Fibroblast of villous mesenchyme (primary cell): ENCODE measurements around the gene C5orf52. TPM values are rescaled to one million over a fixed set of nuclear protein-coding genes. Genes with fewer than 3 reads are reported as not detected.
"Not testable (repeated sequence)": the region's sequence is repeated elsewhere in the genome, so short reads cannot be mapped to it uniquely, and the experiment has no call there.

Source experiments
- DNase-seq: peaks from one replicate; pipeline ENCODE4 v3.0.0-alpha.2; 2010; ENCODE audit warnings: low read depth
- H3K4me3 ChIP-seq: 2 replicates; pipeline ENCODE4 v1.5.1; 2011; ENCODE audit warnings: low read depth, mild to moderate bottlenecking, low read length
- CTCF ChIP-seq: IDR thresholded peaks from 2 replicates; pipeline ENCODE4 v1.5.1; 2012; ENCODE audit warnings: low read depth, mild to moderate bottlenecking, low read length; ENCODE audit not compliant: insufficient read depth
- total RNA-seq: library from RNA; depleted of rRNA; stranded (reverse); fragments of >200 nt; gene quantifications from 2 replicates; pipeline ENCODE4 v1.2.3, GENCODE V29; 2012

Gene C5orf52
- total RNA-seq, 1 donor = not detected

DNA sequence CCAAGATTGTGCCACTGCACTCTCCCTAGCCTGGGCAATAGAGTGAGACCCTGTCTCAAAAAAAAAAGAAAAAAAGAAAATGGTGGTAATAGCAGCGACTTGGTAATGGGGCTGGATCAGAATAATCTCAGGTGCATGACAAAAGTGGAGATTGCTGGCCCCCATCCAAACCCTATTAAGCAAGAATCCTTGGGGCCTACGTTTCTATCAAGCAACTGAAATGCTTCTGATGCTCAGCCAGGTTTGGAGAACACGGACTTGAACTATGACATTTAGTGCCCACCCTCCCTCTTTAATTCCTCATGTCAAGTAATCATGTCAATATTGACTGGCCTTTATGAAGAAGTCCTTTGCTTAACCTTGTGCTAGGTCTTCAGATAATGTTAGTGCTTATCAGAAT, 6.6 kb downstream of the C5orf52 start:
- no peak overlapping the region for H3K4me3 ChIP-seq
- DNase-seq = no peak
- no peak for TF ChIP-seq CTCF

DNA sequence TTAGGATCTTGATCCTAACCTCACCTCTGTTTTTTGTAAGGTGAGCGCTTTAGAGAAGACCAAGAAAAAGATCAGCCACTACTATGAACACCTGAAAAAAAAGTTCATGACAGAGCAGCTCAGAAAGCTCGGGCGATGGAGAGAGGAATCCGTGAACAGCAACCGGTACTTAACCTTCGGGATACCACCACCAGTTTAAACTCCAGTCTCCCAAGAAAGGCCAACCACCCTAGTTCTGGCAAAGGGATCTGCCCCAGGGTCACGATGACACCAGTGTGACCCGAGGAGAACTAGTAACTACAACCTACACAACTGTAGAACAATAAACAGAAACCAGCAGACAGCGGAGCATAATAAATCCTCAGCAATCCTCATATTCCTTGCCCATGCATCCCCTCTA, 8.5 kb downstream of the C5orf52 start:
- DNase-seq = no peak
- TF ChIP-seq CTCF = no peak
- no peak overlapping the region for H3K4me3 ChIP-seq

DNA sequence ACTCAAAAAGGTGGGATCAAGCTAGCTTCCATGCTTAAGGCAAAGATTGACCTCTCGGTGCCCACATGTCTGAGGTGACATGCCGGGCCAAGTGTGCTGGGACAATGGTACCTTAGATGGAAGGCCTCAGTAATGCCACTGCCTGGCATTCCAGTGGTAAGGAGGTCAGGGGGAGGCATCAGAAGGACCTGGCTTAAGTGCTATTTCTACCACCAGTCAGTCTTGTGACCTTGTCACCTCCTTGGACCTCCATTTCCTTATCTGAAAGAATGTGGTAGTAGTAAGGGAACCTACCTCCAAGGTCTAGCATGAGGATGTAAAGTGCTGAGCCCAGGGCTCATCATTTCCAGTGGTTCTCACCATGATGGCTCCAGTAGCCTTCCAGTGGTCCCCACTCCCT, 8.9 kb downstream of the C5orf52 start:
- no peak overlapping the region for H3K4me3 ChIP-seq
- TF ChIP-seq CTCF = no peak
- DNase-seq = no peak

DNA sequence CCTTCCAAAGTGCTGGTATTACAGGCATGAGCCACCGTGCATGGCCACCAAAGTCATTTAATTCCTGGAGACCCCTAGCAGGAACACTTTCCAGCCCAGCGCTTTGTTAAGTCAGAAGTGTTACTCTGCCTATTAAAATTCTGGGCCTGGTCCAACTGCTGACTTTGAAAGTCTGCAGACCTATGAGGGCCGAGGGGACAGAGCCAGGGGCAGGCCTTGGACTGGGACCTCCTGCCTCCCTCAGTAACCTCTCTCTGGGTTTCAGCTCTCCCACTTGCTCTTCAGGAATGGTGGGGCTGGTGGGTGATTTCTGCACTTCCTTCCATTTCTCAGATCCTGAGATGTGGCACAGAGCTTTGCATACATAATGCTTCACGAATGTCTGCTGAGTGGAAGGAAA, 9.7 kb downstream of the C5orf52 start:
- H3K4me3 ChIP-seq = no peak overlapping the region
- DNase-seq = no peak
- TF ChIP-seq CTCF = no peak

DNA sequence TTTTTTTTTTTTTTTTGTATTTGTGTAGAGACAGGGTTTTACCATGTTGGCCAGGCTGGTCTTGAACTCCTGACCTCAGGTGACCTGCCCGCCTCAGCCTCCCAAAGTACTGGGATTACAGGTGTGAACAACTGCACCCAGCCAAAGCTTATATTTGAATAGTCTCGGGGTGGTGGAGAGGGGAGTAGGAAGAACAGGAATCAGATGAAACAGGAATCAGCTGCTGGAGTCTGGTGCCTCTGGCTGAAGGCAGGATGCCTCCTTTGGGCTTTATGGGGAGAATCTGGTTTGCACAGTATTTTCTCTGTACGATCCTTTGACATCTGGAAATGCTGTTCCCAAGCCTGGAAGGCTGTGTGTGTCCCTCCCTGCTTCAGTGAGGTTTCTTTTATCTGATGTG, 10.9 kb downstream of the C5orf52 start:
- no peak for DNase-seq
- TF ChIP-seq CTCF = no peak
- no peak overlapping the region for H3K4me3 ChIP-seq

- not testable (repeated sequence) for DNase-seq, H3K4me3 ChIP-seq
Measured at GRCh38 chr5:157686276-157687197, 15.2 kb downstream of the C5orf52 start.

GRCh38 chr5:157687198-157687554, 15.8 kb downstream of the C5orf52 start:
- H3K4me3 ChIP-seq = no peak overlapping the region
- TF ChIP-seq CTCF = no peak
- DNase-seq = no peak
